Smooth muscle cell of the umbilical artery (primary cell): ENCODE data around the gene RAB40B. TPM values are rescaled to one million over a fixed set of nuclear protein-coding genes. Genes with fewer than 3 reads are reported as not detected.

Experiments used
- total RNA-seq: library from RNA; depleted of rRNA; stranded (reverse); fragments of >200 nt; gene quantifications from 2 replicates; pipeline ENCODE4 v1.2.3, GENCODE V29; 2014

RAB40B gene, protein sequence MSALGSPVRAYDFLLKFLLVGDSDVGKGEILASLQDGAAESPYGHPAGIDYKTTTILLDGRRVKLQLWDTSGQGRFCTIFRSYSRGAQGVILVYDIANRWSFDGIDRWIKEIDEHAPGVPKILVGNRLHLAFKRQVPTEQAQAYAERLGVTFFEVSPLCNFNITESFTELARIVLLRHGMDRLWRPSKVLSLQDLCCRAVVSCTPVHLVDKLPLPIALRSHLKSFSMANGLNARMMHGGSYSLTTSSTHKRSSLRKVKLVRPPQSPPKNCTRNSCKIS
- total RNA-seq: 5.5 and 6.2 TPM in 2 replicates

DNA sequence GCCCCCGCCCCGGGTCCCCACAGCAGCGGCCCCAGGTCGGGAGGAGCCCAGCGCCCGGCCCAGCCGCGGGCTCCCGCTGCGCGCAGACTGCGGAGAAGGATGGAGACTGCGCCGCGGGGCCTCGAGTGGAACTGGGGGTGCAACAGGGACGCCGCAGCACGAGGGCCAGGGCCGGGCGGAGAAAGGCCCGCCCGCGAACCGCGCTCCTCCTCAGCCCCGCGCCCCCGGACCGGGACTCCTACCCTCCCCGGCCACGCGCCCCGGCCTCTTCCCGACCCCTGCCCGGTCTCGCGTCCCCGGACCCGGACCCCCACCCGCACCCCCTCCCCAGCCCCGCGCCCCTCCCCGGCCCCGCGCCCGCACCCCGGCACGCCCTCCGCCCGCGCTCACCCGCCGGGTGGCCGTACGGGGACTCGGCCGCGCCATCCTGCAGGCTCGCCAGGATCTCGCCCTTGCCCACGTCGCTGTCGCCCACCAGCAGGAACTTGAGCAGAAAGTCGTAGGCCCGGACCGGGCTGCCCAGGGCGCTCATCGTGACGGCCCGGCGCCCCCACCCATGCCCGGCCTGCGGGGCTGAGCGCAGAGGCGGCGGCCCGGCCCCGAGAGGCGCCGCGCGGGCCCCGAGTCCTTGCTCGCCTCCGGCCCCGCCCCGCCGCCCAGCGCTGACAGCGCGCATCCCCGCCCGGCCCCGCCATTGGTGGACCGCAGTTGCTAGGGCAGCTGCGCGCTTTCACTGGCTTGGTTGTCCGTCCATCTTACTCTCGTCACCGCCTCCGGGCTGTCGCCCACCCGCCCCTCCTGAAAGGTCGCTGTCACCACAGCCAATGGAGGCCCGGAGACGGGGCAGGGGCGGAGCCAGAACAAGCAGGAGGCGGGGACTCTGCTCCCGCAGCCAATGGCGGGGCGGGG lies at the start of gene RAB40B:
RAB40B (minus strand) TSS at position 634 of the 909 bp plus-strand sequence; CDS start at position 532, 102 bp downstream.

DNA sequence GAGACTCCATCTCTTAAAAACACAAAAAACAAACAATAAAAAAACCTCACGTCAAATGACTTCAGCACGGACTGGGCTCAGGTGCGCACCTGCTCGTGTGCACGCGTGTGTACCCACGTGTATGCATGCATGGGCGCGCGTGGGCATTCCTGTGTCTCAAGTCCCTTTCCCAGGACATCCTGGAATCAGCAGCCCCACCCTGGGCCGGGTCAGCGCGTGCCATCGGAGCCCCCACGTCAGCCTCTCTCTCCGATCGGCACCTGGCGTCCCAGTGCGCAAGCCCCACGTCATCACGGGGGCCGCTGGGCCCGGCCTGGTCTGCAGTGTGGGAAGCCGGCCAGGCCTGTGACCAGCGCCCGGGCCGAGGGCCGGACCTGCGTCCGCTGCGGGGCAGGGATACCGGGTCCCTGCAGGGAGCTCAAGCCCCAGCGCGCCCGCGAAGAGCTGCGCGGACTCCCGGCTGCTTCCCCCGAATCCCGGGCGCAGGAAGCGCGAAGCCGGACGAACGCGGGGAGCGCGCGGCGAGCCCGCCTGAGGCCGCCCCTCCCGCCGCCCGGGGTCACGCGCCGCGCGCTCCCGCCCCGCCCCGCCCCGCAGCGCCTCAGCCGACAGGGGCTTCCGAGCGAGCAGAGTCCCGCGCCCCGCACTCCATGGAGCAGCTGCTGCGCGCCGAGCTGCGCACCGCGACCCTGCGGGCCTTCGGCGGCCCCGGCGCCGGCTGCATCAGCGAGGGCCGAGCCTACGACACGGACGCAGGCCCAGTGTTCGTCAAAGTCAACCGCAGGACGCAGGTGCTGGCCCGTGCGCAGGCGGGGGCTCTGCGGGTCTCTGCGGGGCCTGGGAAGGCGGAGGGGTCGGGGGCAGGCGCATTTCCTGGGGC lies 36.7 kb upstream of the RAB40B start, which contains the start of gene FN3K:
FN3K (plus strand) TSS at position 629 of the 880 bp plus-strand sequence; CDS start at position 651, 22 bp downstream.

DNA sequence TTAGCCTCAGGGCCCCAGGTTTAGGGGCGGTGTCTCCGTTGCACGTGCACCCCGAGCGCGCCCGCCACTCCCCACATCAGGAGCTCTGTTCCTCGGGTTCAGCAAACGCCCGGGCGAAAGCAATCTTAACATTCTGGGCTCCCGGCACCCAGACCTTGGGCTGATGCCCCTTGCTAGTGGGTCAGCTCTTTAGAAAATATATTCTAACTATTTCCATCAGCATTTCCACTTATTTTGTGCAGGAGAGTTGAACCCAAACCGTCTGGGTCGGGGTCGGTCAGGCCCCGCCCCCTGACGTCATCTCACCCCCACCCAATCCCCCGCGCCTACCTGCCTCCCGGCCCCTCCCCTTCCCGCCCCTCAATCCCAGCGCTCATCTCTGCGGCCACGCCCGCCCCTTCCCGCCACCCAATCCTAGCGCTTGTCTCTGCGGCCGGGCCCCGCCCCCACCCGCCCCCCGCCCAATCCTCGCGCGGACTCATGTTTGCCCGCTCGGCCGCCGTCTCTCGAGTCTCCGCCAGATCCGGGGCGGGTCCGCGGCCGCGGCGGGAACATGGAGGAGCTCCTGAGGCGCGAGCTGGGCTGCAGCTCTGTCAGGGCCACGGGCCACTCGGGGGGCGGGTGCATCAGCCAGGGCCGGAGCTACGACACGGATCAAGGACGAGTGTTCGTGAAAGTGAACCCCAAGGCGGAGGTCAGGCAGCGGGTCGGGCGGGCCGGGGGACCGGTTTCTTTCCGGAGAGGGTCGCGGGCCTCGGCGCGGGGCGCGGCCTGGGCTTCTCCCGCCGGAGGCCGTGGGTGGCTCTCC lies 17.9 kb upstream of the RAB40B start, which contains the start of gene FN3KRP:
FN3KRP (plus strand) TSS at position 504 of the 808 bp plus-strand sequence; CDS start at position 554, 50 bp downstream.

DNA sequence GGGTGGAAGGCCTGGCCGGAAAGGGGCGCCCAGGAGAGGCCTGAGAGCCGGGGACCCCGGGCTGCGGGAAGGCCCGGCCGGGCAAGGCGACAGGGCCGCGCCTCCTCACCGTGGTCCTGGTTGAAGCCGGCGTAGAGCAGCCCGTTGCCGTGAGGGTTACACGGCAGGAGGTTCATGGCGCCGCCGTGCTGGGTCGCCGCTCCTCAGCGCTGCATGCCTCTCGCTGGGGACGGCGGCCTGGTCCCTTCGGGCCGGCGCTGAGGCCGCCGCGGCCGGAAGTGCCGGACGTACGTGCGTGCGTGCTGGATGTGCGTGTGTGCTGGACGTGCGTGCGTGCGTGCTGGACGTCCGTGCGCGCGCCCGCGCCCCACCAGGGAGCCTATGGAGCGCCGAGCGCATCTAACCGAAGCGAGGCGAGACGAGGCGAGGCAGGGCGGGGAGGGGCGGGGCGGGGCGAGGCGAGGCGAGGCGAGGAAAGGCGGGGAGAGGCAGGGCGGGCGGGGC lies 50.3 kb downstream of the RAB40B start, which contains the start of gene WDR45B:
WDR45B (minus strand) TSS at position 280 of the 504 bp plus-strand sequence; CDS start at position 176, 104 bp downstream.

Other genes with a start within 250 kb of the RAB40B start
- 55.5 and 72.6 TPM in 2 replicates for gene CYBC1, start 247.9 kb downstream of the RAB40B start, total RNA-seq
- 44.2 and 44.6 TPM in 2 replicates for gene NARF, start 240.0 kb downstream of the RAB40B start, total RNA-seq
- gene FOXK2, start 179.0 kb downstream of the RAB40B start, total RNA-seq: 24.6 and 35.0 TPM in 2 replicates
- 69.2 and 88.5 TPM in 2 replicates for gene WDR45B, start 50.3 kb downstream of the RAB40B start, total RNA-seq
- 9.2 and 15.0 TPM in 2 replicates for gene FN3KRP, start 18.0 kb upstream of the RAB40B start, total RNA-seq
- 5.9 and 10.4 TPM in 2 replicates for gene FN3K, start 36.9 kb upstream of the RAB40B start, total RNA-seq
- 28.2 and 55.2 TPM in 2 replicates for gene TBCD, start 53.4 kb upstream of the RAB40B start, total RNA-seq
- gene ZNF750, start 141.3 kb upstream of the RAB40B start, total RNA-seq: not detected in 2 replicates